GM21576 (cell line): Measurements from ENCODE around the gene GAS2.

Experiments
- ATAC-seq: cut with Tn5 transposase; IDR thresholded peaks from one replicate; pipeline ENCODE4 v1.9.1; 2021; ENCODE audit warnings: mild to moderate bottlenecking, moderate library complexity; ENCODE audit not compliant: unreplicated experiment

GAS2 gene

GRCh38 chr11:22671751-22672150 lies 5.3 kb downstream of the GAS2 start:
- no peak for ATAC-seq

GRCh38 chr11:22674470-22675439 lies 8.3 kb downstream of the GAS2 start:
- no peak for ATAC-seq

GRCh38 chr11:22677153-22677903 lies 10.9 kb downstream of the GAS2 start:
- no peak for ATAC-seq

- ATAC-seq, result no peak
Measured at GRCh38 chr11:22680628-22681027, 14.2 kb downstream of the GAS2 start.

- ATAC-seq, result no peak
Measured at GRCh38 chr11:22681281-22681812, 14.9 kb downstream of the GAS2 start.

GRCh38 chr11:22684082-22684481 lies 17.7 kb downstream of the GAS2 start:
- ATAC-seq, result no peak

GRCh38 chr11:22685111-22685510 lies 18.7 kb downstream of the GAS2 start:
- no peak for ATAC-seq

- ATAC-seq, result no peak
Measured at GRCh38 chr11:22688914-22689313, 22.5 kb downstream of the GAS2 start.

GRCh38 chr11:22690257-22690656 lies 23.8 kb downstream of the GAS2 start:
- ATAC-seq, result no peak

- no peak for ATAC-seq
Measured at GRCh38 chr11:22690871-22691270, 24.5 kb downstream of the GAS2 start.

- ATAC-seq, result no peak
Measured at GRCh38 chr11:22699388-22699787, 33.0 kb downstream of the GAS2 start.

GRCh38 chr11:22702031-22702430 lies 35.6 kb downstream of the GAS2 start:
- ATAC-seq, result no peak

GRCh38 chr11:22703040-22703439 lies 36.6 kb downstream of the GAS2 start:
- ATAC-seq, result no peak

- no peak for ATAC-seq
Measured at GRCh38 chr11:22703591-22703990, 37.2 kb downstream of the GAS2 start.

GRCh38 chr11:22707119-22707899 lies 40.9 kb downstream of the GAS2 start:
- no peak for ATAC-seq

GRCh38 chr11:22711071-22711770 lies 44.8 kb downstream of the GAS2 start:
- ATAC-seq, result no peak

- ATAC-seq, result no peak
Measured at GRCh38 chr11:22711880-22712279, 45.5 kb downstream of the GAS2 start.

- no peak for ATAC-seq
Measured at GRCh38 chr11:22713336-22713735, 46.9 kb downstream of the GAS2 start.

- no peak for ATAC-seq
Measured at GRCh38 chr11:22715971-22716370, 49.6 kb downstream of the GAS2 start.

- no peak for ATAC-seq
Measured at GRCh38 chr11:22720457-22720856, 54.0 kb downstream of the GAS2 start.
